ENCODE measurements around the gene ANAPC16. TPM values are rescaled to one million over a fixed set of nuclear protein-coding genes. Genes with fewer than 3 reads are reported as not detected.

ANAPC16 gene
- total and polyA plus RNA-seq, 10 donors: 70.8 to 239 (median 106) TPM

DNA sequence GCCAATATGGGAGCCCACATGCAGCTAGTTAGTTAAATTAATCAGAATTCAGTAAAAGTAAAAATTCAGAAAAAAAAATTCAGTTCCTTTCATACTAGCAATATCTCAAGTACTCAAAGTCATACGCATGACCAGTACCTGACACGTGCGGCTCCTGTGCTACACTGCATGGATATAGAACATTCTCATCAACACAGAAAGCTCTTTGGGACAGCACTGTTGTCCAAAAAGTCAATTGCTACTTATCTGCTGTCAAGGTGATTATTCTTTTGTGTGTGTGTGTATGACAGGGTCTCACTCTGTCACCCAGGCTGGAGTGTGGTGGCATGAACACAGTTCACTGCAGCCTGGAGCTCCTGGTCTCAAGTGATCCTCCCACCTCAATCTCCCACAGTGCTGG lies 14.9 kb upstream of the ANAPC16 start:
- Histone ChIP-seq H3K4me1 (no peaks in the 10 kb centered on the region), H3K27ac (no peak overlapping the region), H3K36me3 (peaks cover 0 to 95% (median 59%) of the 10 kb centered on the region in 6 donors), H3K4me3 (no peak overlapping the region), H3K27me3 (replicated peaks in 1 of 7) (no peaks in the 10 kb centered on the region), H3K9me3 (no peaks in the 10 kb centered on the region)
- intact Hi-C loops (cut with DNase I; ENCODE audit: low total_unique reads): no loop called here
- DNase-seq: no peak
- WGBS, 5 donors: 97 to 100% (median 99%) methylated on average over 3 of the region's 3 CpGs
- TF ChIP-seq POLR2AphosphoS5 (IDR thresholded peaks at IDR 0.05) (no peak), POLR2A (IDR thresholded peaks at IDR 0.05) (no peak)
- TF ChIP-seq, protein P1, sequence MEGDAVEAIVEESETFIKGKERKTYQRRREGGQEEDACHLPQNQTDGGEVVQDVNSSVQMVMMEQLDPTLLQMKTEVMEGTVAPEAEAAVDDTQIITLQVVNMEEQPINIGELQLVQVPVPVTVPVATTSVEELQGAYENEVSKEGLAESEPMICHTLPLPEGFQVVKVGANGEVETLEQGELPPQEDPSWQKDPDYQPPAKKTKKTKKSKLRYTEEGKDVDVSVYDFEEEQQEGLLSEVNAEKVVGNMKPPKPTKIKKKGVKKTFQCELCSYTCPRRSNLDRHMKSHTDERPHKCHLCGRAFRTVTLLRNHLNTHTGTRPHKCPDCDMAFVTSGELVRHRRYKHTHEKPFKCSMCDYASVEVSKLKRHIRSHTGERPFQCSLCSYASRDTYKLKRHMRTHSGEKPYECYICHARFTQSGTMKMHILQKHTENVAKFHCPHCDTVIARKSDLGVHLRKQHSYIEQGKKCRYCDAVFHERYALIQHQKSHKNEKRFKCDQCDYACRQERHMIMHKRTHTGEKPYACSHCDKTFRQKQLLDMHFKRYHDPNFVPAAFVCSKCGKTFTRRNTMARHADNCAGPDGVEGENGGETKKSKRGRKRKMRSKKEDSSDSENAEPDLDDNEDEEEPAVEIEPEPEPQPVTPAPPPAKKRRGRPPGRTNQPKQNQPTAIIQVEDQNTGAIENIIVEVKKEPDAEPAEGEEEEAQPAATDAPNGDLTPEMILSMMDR (IDR thresholded peaks at IDR 0.05 in 8 of 11, conservative IDR thresholded peaks at IDR 0.05 in 3 of 11): no peak

DNA sequence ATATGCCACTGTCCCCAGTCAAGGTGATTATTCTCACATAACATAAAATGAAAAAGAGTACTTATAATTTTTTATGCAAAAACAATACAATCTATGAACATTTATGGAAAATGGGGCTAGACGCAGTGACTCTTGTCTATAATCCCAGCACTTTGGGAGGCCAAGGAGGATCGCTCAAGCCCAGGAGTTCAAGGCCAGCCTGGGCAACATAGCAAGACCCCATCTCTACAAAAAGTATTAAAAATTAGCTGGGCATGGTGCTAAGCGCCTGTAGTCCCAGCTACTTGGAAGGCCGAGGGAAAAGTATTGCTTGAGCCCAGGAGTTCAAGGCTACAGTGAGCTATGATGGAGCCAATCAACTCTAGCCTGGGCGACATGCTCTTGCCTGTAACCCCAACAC lies 14.5 kb upstream of the ANAPC16 start:
- Histone ChIP-seq H3K9me3 (no peaks in the 10 kb centered on the region), H3K27ac (no peak overlapping the region), H3K36me3 (peaks cover 0 to 95% (median 59%) of the 10 kb centered on the region in 6 donors), H3K4me1 (no peaks in the 10 kb centered on the region), H3K4me3 (no peak overlapping the region), H3K27me3 (replicated peaks in 1 of 7) (no peaks in the 10 kb centered on the region)
- intact Hi-C loops (cut with DNase I; ENCODE audit: low total_unique reads): no loop called here
- WGBS, 5 donors: 75 to 100% (median 83%) methylated on average over 5 of the region's 5 CpGs
- DNase-seq: no peak
- no peak for TF ChIP-seq POLR2A (IDR thresholded peaks at IDR 0.05)
- TF ChIP-seq, protein P1 (IDR thresholded peaks at IDR 0.05 in 8 of 11, conservative IDR thresholded peaks at IDR 0.05 in 3 of 11): no peak
- TF ChIP-seq POLR2AphosphoS5 (IDR thresholded peaks at IDR 0.05): no peak

DNA sequence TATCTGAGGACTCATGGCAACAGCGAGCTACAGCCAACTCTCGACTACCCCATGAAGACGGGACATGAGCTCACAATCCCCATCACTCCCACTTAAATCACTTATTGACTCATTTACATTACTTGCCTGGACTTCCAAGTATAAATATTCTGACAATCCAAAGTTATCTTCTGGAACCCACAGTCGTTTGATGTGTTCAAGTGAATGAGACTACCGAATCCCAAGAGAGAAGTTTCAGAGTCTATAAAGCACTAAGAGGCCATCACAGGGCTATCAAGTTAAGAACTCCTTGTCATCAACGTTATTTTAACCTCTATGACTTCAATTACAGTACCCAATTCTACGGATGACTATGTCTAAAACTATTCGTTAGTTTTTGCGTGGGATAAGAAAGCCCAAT lies 11.5 kb upstream of the ANAPC16 start:
- Histone ChIP-seq H3K4me1 (peaks cover 0 to 6% (median 0%) of the 10 kb centered on the region in 6 donors), H3K4me3 (no peak overlapping the region), H3K36me3 (peaks cover 0 to 100% (median 77%) of the 10 kb centered on the region in 6 donors), H3K9me3 (no peaks in the 10 kb centered on the region), H3K27ac (no peak overlapping the region), H3K27me3 (replicated peaks in 1 of 7) (no peaks in the 10 kb centered on the region)
- no peak for DNase-seq
- intact Hi-C loops (cut with DNase I; ENCODE audit: low total_unique reads): no loop called here
- TF ChIP-seq POLR2A (IDR thresholded peaks at IDR 0.05): no peak
- no peak for TF ChIP-seq POLR2AphosphoS5 (IDR thresholded peaks at IDR 0.05)
- TF ChIP-seq, protein P1 (IDR thresholded peaks at IDR 0.05 in 8 of 11, conservative IDR thresholded peaks at IDR 0.05 in 3 of 11): no peak
- 87 to 92% (median 91%) methylated on average over 9 of the region's 9 CpGs for WGBS, 5 donors

DNA sequence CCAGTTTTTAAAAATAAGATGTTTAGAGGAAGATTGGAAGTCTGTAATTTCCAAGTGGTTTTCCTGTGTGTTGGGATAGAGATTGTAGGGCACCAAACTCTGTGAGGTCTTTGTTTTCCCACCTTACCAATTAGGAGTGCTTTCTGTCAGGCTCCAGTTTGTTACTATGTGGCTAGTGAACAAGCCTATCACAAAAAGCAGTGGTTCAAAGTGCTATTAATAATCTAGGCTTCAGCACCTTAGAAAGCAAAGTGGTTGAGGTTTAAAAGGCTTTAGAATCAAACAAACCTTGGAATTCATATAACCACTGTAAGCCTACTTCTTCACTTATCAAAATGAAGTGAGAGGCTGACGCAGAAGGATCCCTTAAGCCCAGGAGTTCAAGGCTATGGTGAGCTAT lies 11.1 kb upstream of the ANAPC16 start:
- Histone ChIP-seq H3K27me3 (replicated peaks in 1 of 7) (no peaks in the 10 kb centered on the region), H3K36me3 (peaks cover 0 to 100% (median 78%) of the 10 kb centered on the region in 6 donors), H3K4me3 (no peak overlapping the region), H3K9me3 (no peaks in the 10 kb centered on the region), H3K4me1 (peaks cover 0 to 6% (median 0%) of the 10 kb centered on the region in 6 donors), H3K27ac (no peak overlapping the region)
- TF ChIP-seq, protein P1 (IDR thresholded peaks at IDR 0.05 in 8 of 11, conservative IDR thresholded peaks at IDR 0.05 in 3 of 11): no peak
- TF ChIP-seq POLR2A (IDR thresholded peaks at IDR 0.05) (no peak), POLR2AphosphoS5 (IDR thresholded peaks at IDR 0.05) (no peak)
- DNase-seq: no peak
- WGBS, 5 donors: 84 to 97% (median 96%) methylated on average over 1 of the region's 1 CpG
- intact Hi-C loops (cut with DNase I; ENCODE audit: low total_unique reads): no loop called here
